ENCODE data around the gene ELK4.

The ELK4 gene

DNA sequence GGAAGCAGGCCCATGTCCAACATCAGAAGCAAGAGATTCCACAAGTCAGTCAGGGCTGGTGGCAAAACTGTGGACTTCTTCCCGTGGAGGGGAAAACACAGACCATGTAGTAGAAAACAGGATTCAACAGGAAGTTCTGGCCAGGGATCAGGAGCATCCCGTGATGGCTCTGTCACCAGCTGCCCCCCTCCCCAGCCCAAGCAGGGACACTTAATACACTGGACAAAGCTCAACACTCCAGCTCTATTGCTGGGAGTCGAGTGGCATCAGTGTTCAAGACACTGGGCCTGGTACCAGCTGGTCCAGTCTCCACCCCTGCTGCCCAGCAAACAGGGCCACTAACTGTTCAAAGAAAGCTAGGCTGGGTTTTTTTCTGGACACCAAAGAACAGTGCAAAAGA, 44.8 kb upstream of the ELK4 start:
- no peak overlapping the region for H3K27ac ChIP-seq
- DNase-seq (ENCODE audit: low spot score): no peak
- ChIA-PET CTCF (interaction anchor here (1.5 to 2.3 kb wide), 2 partner anchors 9 to 18 kb away, joined by 3 to 12 read pairs; no protein-coding TSS in a partner anchor), POLR2A (ENCODE audit: low non-redundant PET) (no interaction called here)
- TF ChIP-seq CTCF (conservative IDR thresholded peaks at IDR 0.05; ENCODE audit: low read depth): no peak

DNA sequence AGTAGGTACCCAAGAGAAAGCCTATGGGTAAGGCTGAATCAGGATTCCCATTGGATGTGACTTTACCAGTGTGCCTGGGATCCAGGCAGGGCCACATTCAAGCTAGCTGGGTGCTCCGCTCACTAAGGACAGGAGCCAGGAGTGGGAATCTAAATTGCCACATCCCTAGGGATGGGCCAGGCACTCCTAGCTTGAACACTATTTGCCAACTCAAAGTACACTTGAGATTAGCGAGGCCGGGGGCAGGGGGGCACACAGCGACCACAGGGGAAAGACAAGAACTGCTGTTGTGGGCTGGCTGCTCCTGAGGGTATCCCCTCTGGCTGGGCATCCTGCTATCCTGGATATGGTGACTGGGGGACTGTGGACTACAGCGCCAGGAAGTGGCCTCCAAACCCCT, 44.2 kb upstream of the ELK4 start:
- no peak for TF ChIP-seq CTCF (conservative IDR thresholded peaks at IDR 0.05; ENCODE audit: low read depth)
- POLR2A ChIA-PET (ENCODE audit: low non-redundant PET): no interaction called here
- DNase-seq (ENCODE audit: low spot score): no peak
- CTCF ChIA-PET: interaction anchor here (0.6 to 2.3 kb wide), 4 partner anchors 17 to 48 kb away, joined by 3 to 12 read pairs (median 4); no protein-coding TSS in a partner anchor
- no peak overlapping the region for H3K27ac ChIP-seq

GRCh38 chr1:205675247-205675646, 43.4 kb upstream of the ELK4 start:
- CTCF ChIA-PET: interaction anchor here (0.6 to 1.3 kb wide), 3 partner anchors 17 to 49 kb away, joined by 3 to 6 read pairs (median 3); no protein-coding TSS in a partner anchor

GRCh38 chr1:205672970-205673369, 41.2 kb upstream of the ELK4 start:
- TF ChIP-seq CTCF (conservative IDR thresholded peaks at IDR 0.05; ENCODE audit: low read depth): no peak
- H3K27ac ChIP-seq: no peak overlapping the region
- ChIA-PET CTCF (interaction anchor here (0.6 to 1.4 kb wide), 7 partner anchors 15 to 305 kb away, joined by 3 to 13 read pairs (median 3); no protein-coding TSS in a partner anchor), POLR2A (ENCODE audit: low non-redundant PET) (no interaction called here)
- no peak for DNase-seq (ENCODE audit: low spot score)

More at GRCh38 chr1:205675247-205675646, 43.4 kb upstream of the ELK4 start:
- POLR2A ChIA-PET (ENCODE audit: low non-redundant PET): no interaction called here
- DNase-seq (ENCODE audit: low spot score): no peak
- H3K27ac ChIP-seq: no peak overlapping the region
- TF ChIP-seq CTCF (conservative IDR thresholded peaks at IDR 0.05; ENCODE audit: low read depth): no peak

GRCh38 chr1:205672395-205672889, 40.6 kb upstream of the ELK4 start:
- no peak for TF ChIP-seq CTCF (conservative IDR thresholded peaks at IDR 0.05; ENCODE audit: low read depth)
- DNase-seq (ENCODE audit: low spot score): no peak
- no peak overlapping the region for H3K27ac ChIP-seq
- POLR2A ChIA-PET (ENCODE audit: low non-redundant PET): interaction anchor here (1.1 kb wide), 1 partner anchor 37 kb away, joined by 3 read pairs; no protein-coding TSS in a partner anchor
- CTCF ChIA-PET: interaction anchor here (0.6 to 1.4 kb wide), 7 partner anchors 14 to 305 kb away, joined by 3 to 13 read pairs (median 3); no protein-coding TSS in a partner anchor

- H3K27ac ChIP-seq: no peak overlapping the region
- POLR2A ChIA-PET (ENCODE audit: low non-redundant PET): no interaction called here
- CTCF ChIA-PET: interaction anchor here (0.6 to 5.3 kb wide), 10 partner anchors 9 to 1089 kb away, joined by 3 to 51 read pairs (median 4); partner anchors contain the start of gene SLC45A3
- no peak for DNase-seq (ENCODE audit: low spot score)
- TF ChIP-seq CTCF (conservative IDR thresholded peaks at IDR 0.05; ENCODE audit: low read depth): no peak
Observed at GRCh38 chr1:205670611-205671430, 39.0 kb upstream of the ELK4 start.
